Measurements from ENCODE around the gene DENND5A.

DENND5A gene

DNA sequence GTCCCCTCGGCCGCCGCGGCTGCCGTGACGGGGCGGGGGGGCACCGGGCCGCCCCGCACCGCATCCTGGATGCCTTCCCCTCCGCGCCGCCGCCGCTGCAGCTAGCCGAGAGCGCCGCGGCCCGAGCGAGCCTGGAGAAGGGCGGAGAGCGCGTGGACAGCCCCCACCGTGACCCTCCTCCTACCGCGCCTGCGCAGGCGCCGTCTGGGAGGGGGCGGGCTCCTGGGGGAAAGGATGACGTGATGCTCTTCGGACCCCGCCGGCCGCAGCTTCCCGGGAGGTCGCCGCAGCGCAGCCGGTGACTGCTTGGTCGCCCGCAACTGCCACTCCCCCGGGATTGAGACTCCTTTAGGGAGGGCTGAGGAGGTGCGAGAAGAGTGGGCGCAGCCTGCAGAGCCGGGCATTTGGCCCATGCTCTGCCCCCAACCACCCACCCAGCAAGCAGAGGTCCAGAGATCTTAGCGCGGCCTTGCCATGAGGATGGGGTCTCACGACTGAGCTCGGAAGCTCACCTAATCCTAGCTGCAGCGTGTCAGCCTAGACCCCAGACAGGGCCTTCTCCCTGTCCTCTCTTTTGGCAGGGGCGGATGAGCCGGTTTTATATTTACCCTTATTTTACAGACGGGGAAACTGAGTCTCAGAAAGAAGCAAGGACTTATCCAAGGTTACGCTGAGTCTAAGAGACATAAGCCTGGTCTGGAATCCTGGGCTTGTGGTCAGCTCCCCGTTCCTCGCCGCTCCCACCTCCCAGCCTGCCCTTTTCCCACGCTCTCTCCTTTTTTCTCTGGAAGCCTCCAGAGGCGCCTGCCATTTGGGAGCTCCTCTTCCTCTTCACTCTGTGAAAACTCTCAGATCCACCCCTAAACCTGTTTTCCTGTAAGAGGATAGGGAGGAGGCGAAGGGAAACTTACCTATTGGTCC, at the start of gene DENND5A:
DENND5A (minus strand) TSS at position 140 of the 921 bp plus-strand sequence. CDS start 281 bp downstream, outside the sequence.
- DNase-seq, result peak; percentile 63

DNA sequence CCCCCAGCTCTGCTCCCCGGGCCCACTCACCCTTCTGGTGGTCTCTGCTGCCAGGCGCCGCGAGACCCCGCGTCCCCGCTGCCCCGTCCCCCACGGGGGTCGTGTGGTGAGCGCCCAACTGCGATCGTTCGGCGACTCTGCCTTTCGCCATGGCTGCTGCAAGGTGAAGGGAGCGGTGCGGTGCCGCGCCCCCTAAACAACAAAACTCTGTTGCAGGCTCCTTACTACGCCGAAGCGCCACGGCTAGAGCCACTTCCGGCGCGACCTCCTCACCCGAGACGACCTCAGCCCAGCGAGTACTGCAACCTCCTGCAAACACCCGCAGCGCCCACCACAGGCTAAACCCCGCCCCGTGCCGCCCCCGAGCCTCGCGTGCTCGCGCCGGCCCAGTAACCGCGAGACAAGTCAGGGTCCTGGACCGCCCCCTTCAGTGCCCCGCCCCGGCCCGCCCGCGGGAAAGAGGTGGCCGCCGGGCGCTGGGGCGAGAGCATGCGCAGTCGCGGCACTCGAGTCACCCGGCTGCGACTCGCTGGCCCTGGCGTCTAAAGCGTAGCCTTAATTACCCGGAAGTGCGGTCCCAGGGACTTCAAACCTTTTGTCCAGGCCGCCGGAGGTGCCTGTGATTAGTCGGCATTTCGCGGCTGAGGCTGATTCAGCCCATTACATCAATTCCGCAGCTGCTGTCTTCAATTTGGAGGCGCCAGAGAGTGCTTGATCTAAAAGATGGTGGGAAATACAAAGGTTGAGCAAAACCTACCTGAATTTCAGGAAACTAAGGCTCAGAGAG, 49.3 kb upstream of the DENND5A start, which contains the start of gene TMEM41B:
TMEM41B (minus strand) TSS at position 303 of the 787 bp plus-strand sequence; CDS start at position 151, 152 bp downstream.
- peak; percentile 98 for DNase-seq

DNA sequence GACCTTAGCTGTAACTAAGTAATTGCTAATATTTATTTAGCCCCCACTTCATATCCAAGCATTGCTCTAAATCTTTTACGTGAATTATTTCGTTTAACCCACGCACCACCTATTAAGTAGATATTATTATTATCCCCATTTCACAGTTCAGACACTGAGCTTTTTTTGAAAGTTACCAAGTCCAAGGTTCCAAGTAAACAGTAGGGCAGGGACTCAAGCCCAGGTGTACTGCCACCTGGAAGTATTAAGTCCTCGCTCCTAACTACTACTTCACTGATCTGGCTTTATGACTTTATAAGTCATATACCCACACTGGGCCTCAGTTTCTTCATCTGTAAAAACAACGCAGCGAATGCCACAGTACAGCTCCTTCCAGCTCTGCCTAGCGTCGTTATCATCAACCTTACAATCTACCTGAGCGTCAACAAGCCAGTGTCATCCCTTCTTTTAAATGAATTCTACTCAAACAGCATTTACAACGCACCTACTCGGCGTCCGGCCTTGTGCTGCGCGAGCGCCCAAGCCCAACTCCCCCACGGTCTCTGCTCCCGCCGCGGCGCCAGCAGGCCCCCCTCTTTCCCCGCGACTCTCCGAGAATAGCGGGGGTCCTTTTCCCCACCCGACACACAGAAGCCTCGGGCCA, 48.6 kb upstream of the DENND5A start:
- DNase-seq, result no peak

DNA sequence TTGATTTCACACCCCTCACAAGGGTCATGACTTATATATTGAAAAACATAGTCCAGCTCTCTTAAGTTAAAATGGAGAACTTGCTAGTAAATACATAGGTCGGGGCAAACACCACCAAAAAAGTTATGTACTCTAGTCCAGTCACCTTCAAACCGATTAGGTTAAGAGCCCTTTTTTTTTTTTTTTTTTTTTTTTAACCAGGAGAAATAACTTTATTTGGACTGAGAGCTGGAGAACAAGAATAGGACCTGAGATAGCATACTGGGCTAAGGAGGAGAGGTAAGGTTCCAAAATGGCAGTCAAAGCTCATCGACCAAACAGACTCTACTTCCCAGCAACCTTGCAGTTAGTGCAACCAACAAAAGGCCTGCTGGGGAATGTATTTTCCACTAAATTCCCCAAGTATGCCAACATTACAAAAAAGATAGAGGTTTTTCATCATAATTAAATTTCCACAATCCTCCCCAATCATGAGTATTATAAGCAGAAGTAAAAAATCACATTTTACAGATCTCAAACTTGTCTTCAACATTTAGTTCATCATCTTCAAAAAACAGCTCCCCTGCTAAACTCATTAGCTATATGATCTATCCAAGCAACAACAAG, 45.4 kb upstream of the DENND5A start:
- no peak for DNase-seq

DNA sequence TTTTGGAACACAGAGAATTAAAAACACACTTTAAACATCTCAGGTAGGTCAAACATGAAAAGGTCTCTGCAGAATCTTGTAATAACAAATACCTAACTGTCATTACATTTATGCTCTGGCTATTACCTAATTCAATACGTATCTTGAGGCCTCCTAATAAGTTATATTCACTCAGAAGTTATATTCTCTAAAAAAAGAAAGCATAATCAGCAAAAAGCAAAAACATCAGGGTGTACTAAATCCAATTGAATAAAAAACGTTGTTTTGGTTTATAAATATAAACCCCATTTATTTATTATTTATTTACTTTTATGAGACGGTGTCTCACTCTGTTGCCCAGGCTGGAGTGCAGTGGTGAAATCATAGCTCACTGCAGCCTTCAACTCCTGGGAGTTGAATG, 39.0 kb upstream of the DENND5A start:
- no peak for DNase-seq

DNA sequence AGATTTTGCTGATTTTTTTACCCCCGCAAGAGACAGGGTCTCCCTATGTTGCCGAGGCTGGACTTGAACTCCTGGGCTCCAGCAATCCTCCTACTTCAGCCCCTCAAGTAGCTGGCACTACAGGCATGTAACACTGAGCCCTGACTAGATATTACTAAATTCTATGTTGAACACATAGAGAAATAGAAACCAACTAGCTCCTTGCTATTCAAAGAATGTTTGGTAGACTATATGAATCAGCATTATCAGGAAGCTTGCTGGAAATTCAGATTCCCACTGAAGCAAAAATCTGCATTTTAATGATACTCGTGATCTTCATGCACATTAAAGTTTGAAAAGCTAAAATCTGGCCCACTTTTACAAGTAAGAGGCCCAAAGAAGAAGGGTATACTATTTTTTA, 37.3 kb upstream of the DENND5A start:
- no peak for DNase-seq

DNA sequence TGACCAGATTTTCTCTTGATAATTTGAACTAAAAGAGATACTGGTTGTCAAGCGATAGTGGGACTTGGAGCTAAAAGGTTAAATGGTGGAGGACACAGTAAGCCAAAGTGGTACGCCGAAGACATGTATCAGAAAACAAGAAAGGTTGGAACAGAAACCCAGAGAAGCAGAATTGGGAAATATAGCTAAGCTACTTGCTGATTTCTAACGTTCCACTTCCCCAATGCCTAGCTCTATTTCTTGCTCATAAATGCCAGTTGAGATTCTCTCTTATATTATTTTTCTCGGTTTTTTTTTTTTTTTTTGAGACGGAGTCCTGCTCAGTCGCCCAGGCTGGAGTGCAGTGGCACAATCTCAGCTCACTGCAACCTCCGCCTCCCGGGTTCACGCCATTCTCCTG, 36.6 kb upstream of the DENND5A start:
- DNase-seq, result no peak

DNA sequence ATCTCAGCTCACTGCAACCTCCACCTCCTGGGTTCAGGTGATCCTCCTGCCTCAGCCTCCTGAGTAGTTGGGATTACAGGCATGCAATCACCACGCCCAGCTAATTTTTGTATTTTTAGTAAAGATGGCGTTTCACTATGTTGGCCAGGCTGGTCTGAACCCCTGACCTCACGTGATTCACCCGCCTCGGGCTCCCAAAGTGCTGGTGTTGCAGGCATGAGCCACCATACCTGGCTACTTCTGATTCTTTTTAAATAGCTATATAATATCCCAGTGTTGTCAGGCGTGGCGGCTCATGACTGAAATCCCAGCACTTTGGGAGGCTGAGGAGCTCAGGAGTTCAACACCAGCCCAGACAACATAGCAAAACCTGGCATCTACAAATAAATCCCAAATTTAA, 28.5 kb upstream of the DENND5A start:
- DNase-seq, result no peak

DNA sequence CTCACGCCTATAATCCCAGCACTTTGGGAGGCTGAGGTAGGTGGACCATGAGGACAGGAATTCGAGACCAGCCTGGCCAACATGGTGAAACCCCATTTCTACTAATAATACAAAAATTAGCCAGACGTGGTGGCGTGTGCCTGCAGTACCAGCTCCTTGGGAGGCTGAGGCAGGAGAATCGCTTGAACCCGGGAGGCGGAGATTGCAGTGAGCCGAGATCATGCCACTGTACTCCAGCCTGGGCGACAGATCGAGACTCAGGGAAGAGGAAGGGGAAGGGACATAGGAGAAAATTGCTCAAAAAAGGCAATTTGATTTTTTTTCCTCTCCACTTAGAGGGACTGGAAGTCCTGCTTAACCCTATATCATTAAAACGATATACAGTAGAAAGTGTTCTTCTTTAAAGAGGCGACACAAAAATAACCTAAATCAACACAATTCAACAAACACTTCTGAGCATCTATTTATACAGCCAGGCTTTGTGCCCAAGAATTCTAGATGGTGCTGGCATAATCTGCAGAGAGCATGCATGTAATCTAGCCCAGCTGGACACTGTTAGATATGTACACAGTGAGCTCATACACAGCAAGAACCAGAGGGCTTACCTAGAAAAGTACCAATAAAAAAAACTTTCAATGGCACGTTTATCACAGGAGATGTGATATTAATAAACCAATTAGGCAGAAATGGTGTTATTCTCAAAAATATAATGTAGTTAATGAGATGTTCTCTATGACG, 20.9 kb upstream of the DENND5A start:
- no peak for DNase-seq

DNA sequence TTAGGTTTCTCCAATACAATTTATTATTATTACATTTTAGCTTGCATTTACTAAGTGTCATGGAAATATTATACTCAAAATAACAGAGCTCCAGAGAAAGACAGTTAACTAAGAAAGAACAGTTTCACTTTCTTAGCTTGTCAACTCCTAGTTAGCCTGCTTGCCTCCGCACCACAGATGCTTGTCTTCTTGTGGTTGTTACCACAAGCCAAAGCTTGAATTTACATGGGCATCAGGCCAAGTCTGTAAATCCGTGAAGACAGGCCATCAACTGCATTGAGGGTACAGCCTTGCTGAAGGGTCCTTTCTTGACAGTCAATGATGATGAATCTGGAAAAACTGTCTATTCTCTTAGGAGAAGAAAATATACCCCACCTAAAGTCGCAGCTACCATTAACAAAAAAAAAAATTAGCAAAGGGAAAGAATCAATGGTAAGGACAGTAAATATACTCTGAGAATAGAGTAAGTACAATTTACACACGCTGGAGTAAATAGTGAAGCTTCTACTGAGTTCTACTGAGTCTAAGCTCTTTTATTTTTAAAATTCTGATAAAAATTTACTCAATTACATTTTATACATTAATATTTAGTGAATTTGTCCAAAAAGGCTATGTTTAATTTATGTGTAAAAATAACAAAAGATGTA, 15.6 kb upstream of the DENND5A start:
- peak; percentile 18 for DNase-seq

DNA sequence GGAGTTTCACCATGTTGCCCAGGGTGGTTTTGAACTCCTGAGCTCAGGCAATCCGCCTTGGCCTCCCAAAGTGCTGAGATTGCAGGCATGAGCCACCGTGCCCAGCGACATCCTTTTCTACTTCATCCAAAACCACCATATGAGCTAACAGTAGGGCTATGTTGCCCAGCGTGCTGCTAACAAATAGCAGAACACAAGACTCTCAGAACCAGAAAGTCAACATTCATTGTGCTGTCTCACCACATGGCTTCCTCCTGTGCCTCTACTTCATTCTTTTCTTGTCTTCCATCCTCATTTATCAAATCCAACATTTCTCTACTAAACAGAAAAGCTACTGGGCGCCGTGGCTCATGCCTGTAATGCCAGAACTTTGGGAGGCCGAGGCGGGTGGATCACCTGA, 12.0 kb upstream of the DENND5A start:
- no peak for DNase-seq

DNA sequence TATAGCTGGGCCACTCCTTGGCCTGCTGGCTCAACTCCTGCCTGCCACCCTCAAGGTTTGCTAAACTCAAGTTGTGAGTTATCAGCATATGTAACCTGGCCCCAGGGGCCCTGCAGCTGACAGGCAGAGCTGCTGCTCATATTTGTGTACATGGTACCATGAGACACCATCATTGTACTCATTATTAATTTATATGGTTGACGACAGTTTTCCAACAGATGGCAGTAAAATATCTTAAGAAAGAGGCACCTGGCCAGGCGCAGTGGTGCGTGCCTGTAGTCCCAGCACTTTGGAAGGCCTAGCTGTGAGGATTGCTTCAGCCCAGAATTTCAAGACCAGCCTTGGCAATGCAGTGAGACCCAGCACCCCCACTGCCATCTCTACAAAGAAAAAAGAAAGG, 11.4 kb upstream of the DENND5A start:
- no peak for DNase-seq

DNA sequence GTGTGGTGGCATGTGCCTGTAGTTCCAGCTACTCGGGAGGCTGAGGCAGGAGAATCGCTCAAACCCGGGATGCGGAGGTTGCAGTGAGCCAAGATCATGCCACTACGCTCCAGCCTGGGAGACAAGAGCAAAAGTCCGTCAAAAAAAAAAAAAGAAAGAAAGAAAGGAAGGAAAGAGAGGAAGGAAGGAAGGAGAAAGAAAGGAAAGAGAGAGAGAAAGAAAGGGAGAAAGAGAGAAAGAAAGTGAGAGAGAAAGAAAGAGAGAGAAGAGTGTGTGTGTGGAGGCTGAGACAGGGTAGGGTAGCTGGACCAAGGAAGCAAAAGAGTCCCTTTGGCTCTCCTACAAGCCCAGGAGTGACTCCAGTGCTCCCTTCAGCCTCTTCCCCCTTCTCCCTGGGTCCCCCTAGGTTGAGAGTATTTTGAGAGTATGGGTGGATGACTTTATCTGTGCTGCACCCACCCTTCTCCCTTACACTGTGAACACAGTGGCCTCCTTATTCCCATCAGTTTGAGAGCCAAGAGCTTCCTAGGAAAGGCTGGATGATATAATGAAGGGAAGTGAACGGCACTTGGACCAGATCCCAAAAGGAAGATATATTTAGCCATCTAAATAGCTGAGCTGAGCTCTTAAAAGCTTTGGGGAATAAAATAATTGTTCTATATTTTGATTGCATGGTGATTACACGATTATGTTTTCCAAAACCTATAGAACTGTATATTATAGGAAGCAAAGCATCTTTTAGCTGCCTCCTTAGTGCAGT, 9.5 kb upstream of the DENND5A start:
- no peak for DNase-seq

DNA sequence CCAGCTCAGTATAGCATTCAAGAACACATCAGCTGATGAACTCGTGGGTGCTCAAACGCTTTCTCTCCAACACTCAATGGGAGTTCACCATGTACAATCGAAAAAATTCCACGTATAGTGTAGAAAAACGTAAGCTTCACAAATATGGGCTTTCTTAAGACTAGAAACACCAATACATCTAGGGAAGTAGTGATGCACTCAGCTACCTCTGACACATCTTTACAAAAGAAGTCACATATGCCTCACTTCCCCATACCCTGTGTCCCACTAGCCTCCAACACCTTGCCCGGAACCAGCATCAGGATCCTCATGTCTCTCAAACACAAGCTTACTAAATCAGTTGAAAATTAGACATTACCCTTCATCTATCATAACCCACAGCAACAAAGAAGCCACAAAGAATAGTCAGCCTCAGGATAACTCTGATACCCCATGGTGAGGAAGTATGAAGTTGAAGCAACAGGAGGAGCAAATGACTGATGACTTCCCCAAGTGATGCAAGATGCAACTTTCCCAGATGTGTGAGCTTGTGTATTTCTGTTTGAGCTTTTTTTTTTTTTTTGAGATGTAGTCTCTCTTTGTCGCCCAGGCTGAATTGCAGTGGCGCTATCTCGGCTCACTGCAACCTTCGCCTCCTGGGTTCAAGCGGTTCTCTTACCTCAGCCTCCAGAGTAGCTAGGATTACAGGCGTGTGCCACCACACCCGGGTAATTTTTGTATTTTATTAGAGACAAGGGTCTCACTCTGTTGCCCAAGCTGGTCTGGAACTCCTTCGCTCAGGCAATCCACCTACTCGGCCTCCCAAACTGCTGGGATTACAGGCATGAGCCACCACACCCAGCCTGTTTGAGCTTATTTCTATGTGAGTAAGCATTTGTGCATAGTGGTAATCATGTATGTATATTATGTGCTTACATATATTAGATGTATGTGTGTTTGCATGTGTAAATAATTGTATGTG, 8.5 kb upstream of the DENND5A start:
- no peak for DNase-seq

DNA sequence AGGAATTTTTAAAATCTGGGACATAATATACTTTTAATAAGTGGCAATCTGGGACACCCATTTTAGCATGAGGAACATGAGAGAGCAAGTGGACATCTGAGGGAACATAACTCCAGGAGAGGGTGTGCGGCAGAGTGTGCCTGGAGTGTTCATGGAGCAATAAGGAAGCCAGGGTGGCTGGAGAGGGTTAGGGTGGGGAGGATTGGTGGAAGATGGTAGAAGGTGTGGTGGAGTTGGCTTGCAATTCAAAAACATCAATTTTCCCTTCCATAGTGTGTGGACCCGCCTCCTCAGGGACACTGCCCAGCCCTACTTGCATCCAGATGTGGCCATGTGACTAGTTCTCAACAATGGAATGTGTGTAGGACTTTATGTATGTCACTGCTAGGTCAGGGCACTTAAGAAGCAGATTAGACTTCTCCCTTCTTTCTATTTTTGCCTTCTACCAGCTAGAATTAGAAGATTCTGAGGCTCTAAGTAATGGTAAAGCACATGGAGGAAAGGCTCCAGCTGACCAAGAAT, 4.4 kb upstream of the DENND5A start:
- DNase-seq, result no peak

DNA sequence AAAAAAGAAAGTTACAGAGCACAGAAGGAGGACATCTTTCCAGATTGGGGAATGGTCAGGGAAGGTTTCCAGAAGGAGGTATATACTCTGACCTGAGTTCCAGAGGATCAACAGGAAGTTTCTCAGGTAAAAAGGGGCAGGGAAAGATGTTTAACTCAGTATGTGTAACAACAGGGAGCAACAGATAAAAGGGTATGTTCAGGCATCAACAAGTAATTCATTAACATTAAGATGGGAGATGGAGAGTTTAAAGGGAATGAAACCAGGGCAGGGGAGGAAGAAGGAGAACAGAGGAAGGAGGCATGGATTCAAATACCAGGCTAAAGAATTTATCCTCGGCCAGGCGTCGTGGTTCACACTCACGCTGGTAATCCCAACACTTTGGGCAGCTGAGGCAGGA, 2.5 kb upstream of the DENND5A start:
- no peak for DNase-seq

DNA sequence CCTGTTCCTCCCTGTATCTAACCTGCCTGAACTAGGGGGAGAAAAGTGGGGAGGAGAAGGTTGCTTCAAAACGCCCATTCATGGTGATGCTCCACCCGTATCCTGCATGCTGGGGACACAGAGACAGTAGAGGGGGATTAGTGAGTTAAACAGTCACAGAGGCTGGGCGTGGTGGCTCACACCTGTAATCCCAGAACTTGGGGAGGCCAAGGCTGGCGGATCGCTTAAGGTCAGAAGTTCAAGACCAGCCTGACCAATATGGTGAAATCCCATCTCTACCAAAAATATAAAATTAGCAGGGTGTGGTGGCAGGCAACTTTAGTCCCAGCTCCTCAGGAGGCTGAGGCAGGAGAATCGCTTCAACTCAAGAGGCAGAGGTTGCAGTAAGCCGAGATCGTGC, 1.8 kb upstream of the DENND5A start:
- DNase-seq, result no peak

DNA sequence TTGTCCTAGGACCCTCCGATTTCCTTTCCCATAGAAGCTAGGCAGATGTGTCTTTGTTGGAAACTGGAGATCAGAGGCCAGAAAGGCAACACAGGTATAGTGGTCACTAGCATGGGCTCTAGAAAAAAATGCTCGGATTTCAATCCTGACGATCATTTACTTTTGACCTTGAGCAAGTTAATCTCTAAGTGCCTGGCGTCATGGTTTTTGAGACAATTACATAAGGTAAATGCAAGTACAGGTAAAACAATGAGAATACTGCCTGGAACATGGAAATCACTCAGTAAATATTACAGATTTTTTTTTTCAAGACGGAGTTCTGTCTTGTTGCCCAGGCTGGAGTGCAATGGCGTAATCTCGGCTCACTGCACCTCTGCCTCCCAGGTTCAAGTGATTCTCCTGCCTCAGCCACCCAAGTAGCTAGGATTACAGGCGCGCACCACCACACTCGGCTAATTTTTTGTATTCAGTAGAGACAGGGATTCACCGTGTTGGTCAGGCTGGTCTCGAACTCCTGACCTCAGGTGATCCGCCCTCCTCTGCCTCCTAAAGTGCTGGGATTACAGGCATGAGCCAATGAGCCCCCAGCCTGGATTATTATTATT, 1.1 kb upstream of the DENND5A start:
- no peak for DNase-seq

All from DMS153 (cell line).